HepG2 (cell line): ENCODE measurements around the gene RPLP2. TPM values are rescaled to one million over a fixed set of nuclear protein-coding genes. Genes with fewer than 3 reads are reported as not detected.

Experiments
- FOXJ3 ChIP-seq: sonication (generic); formaldehyde crosslinking; IDR thresholded peaks from 2 replicates; pipeline ENCODE4 v1.4.0; 2020; ENCODE audit warnings: missing genetic modification reagents, mild to moderate bottlenecking, borderline replicate concordance
- NRL ChIP-seq: sonication (generic); formaldehyde crosslinking; IDR thresholded peaks from 2 replicates; pipeline ENCODE4 v1.5.0; 2020; ENCODE audit warnings: missing genetic modification reagents, mild to moderate bottlenecking, moderate library complexity, borderline replicate concordance
- ZFY ChIP-seq: sonication (generic); formaldehyde crosslinking; IDR thresholded peaks from 2 replicates; pipeline ENCODE4 v1.4.0; 2020; ENCODE audit warnings: missing genetic modification reagents
- ZNF574 ChIP-seq: sonication (generic); formaldehyde crosslinking; IDR thresholded peaks from 2 replicates; pipeline ENCODE4 v1.4.0; 2020; ENCODE audit warnings: missing genetic modification reagents
- polyA plus RNA-seq, 8 experiments: library from polyadenylated mRNA; depleted of rRNA in 3 of 8; stranded (reverse) in 7 of 8; unstranded in 1 of 8; fragments of >200 nt; fragmentation: Illumina TruSeq in 4 of 8; extraction: Trizol in 4 of 8; gene quantifications; 2 replicates each; pipeline versions ENCODE4 v1.2.1 to v1.2.3, GENCODE V29; 2011 to 2016; ENCODE audit warnings: low read depth in 4 of 8, missing spikeins in 1 of 8, mixed read lengths in 1 of 8; ENCODE audit not compliant: insufficient read depth in 1 of 8
- total RNA-seq, 5 experiments: library from RNA; depleted of rRNA; stranded (reverse); fragments of >200 nt; fragmentation: Illumina TruSeq; extraction: Trizol; gene quantifications; 2 replicates each; pipeline ENCODE4 v1.2.3, GENCODE V29; 2016; ENCODE audit warnings: low read depth in 1 of 5
- TF ChIP-seq, protein P1 (sequence below): sonication (generic); formaldehyde crosslinking; IDR thresholded peaks from 2 replicates; pipeline ENCODE4 v1.5.1; 2020; ENCODE audit warnings: mild to moderate bottlenecking, missing genetic modification reagents, moderate library complexity

Gene RPLP2
- total and polyA plus RNA-seq, 2 of the 13 experiments (the other 11 are each of a cell fraction or from before 2014, with no cell fraction given) = 978 to 2,106 TPM

DNA sequence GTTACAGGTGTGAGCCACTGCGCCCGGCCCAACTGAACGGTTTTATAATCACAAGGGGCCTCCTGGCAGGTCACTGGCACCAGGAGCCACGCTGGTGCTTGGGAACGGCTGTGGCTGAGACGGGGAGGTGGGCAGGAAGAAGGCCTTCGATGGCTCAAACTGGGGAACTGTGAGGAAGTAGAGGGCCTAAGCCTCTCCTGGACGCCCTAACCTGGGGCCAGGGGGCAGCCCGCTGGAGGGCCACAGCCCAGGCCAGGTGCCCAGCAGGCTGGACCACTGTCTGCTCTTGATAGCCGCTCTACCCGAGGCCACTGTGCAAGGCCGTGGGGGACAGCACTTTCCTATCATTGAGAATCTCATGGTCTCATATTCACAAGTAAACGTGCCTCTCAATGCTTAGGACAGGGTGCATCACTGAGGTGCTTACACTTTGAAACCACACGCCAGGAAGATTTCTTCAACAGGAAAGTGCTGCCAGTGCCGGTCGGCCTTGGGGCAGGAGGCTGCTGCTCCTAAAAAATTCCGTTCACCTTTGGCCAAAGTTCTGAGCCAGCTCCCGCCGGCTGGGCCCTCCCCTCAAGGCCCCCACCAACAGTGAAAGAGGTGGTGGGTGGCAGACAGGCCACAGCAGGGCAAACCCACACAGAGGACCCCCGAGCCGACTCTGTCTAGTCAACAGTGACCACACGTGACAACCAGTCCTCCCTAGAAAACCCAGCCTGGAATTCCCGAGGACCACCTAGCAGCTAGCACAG lies 39.7 kb upstream of the RPLP2 start (continued):
- TF ChIP-seq, protein P1, sequence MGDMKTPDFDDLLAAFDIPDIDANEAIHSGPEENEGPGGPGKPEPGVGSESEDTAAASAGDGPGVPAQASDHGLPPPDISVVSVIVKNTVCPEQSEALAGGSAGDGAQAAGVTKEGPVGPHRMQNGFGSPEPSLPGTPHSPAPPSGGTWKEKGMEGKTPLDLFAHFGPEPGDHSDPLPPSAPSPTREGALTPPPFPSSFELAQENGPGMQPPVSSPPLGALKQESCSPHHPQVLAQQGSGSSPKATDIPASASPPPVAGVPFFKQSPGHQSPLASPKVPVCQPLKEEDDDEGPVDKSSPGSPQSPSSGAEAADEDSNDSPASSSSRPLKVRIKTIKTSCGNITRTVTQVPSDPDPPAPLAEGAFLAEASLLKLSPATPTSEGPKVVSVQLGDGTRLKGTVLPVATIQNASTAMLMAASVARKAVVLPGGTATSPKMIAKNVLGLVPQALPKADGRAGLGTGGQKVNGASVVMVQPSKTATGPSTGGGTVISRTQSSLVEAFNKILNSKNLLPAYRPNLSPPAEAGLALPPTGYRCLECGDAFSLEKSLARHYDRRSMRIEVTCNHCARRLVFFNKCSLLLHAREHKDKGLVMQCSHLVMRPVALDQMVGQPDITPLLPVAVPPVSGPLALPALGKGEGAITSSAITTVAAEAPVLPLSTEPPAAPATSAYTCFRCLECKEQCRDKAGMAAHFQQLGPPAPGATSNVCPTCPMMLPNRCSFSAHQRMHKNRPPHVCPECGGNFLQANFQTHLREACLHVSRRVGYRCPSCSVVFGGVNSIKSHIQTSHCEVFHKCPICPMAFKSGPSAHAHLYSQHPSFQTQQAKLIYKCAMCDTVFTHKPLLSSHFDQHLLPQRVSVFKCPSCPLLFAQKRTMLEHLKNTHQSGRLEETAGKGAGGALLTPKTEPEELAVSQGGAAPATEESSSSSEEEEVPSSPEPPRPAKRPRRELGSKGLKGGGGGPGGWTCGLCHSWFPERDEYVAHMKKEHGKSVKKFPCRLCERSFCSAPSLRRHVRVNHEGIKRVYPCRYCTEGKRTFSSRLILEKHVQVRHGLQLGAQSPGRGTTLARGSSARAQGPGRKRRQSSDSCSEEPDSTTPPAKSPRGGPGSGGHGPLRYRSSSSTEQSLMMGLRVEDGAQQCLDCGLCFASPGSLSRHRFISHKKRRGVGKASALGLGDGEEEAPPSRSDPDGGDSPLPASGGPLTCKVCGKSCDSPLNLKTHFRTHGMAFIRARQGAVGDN (CRISPR knock-in tag) = peak; percentile 40
- no peak for TF ChIP-seq NRL
- peak; percentile 26; the same call in 1 of the 2 replicates for TF ChIP-seq ZNF574 (CRISPR knock-in tag)
- TF ChIP-seq ZFY (CRISPR knock-in tag) = peak; percentile 30; the same call in 1 of the 2 replicates
- TF ChIP-seq FOXJ3 (CRISPR knock-in tag) = no peak
